ENCODE data around the gene NDUFA13.

Gene NDUFA13

GRCh38 chr19:19533841-19534240, 17.8 kb downstream of the NDUFA13 start:
- no peak for DNase-seq (ENCODE audit: low spot score)

- DNase-seq (ENCODE audit: low spot score): no peak
These were observed 18.7 kb downstream of the NDUFA13 start for GRCh38 chr19:19534556-19535265.

- DNase-seq (ENCODE audit: low spot score): no peak
These were observed 19.5 kb downstream of the NDUFA13 start for GRCh38 chr19:19535311-19536191.

- no peak for DNase-seq (ENCODE audit: low spot score)
These were observed 21.3 kb downstream of the NDUFA13 start for GRCh38 chr19:19537075-19538048.

- no peak for DNase-seq (ENCODE audit: low spot score)
These were observed 22.2 kb downstream of the NDUFA13 start, which contains the start of gene CILP2 for GRCh38 chr19:19538061-19538784. TSS of gene CILP2 (plus strand) at chr19:19538265. CDS start at chr19:19538350, 85 bp downstream.

GRCh38 chr19:19538785-19539166, 22.8 kb downstream of the NDUFA13 start:
- no peak for DNase-seq (ENCODE audit: low spot score)

- no peak for DNase-seq (ENCODE audit: low spot score)
These were observed 23.7 kb downstream of the NDUFA13 start for GRCh38 chr19:19539698-19540063.

GRCh38 chr19:19540064-19540714, 24.2 kb downstream of the NDUFA13 start:
- no peak for DNase-seq (ENCODE audit: low spot score)

- no peak for DNase-seq (ENCODE audit: low spot score)
These were observed 24.9 kb downstream of the NDUFA13 start for GRCh38 chr19:19540715-19541515.

- no peak for DNase-seq (ENCODE audit: low spot score)
These were observed 25.6 kb downstream of the NDUFA13 start for GRCh38 chr19:19541616-19542015.

GRCh38 chr19:19542507-19542906, 26.5 kb downstream of the NDUFA13 start:
- no peak for DNase-seq (ENCODE audit: low spot score)

GRCh38 chr19:19543101-19543500, 27.1 kb downstream of the NDUFA13 start:
- DNase-seq (ENCODE audit: low spot score): no peak

- DNase-seq (ENCODE audit: low spot score): no peak
These were observed 27.6 kb downstream of the NDUFA13 start for GRCh38 chr19:19543640-19544039.

- DNase-seq (ENCODE audit: low spot score): no peak
These were observed 28.4 kb downstream of the NDUFA13 start for GRCh38 chr19:19544257-19544953.

GRCh38 chr19:19544954-19545591, 29.0 kb downstream of the NDUFA13 start:
- DNase-seq (ENCODE audit: low spot score): no peak

- no peak for DNase-seq (ENCODE audit: low spot score)
These were observed 29.7 kb downstream of the NDUFA13 start for GRCh38 chr19:19545707-19546106.

GRCh38 chr19:19546751-19547162, 30.7 kb downstream of the NDUFA13 start:
- no peak for DNase-seq (ENCODE audit: low spot score)

GRCh38 chr19:19547674-19548336, 31.8 kb downstream of the NDUFA13 start:
- no peak for DNase-seq (ENCODE audit: low spot score)

Data from RKO (cell line).